ENCODE data around the gene IARS2. TPM values are rescaled to one million over a fixed set of nuclear protein-coding genes. Genes with fewer than 3 reads are reported as not detected.

IARS2 gene
- total RNA-seq, 1 experiment from 2014 or later, result 106 TPM

DNA sequence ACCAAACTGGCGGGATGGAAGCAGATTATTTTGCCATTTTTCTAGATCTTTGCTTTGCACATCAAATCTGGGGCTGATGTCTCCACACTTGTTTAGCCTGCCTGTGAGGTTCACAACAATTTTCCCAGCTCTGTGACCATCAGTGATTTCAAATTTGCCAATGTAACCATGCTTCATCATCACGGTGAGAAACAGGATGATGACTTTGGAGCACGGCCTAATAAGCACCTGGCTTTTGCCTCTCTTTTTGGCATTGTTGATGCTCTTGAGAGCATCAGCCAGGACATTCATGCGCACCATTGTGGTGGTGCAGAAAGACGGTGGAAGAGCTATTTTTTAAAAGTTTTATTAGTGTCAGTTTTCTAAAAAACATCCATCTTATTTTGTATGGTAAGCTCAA is 50.1 kb downstream of the IARS2 start:
- no peaks in the 10 kb centered on the region for H3K9me3 ChIP-seq (ENCODE audit: control insufficient read depth, insufficient read depth, low read depth, low read length)
- no peak overlapping the region for H3K27ac ChIP-seq (ENCODE audit: low read length)
- intact Hi-C loops (cut with micrococcal nuclease; ENCODE audit: unreplicated experiment) (no loop called here), in situ Hi-C loops (cut with HindIII; ENCODE audit: low pct_unique_long_range_greater_than_20kb, low sequenced_read_pairs) (no loop called here)
- POLR2A ChIA-PET, result no interaction called here
- no peaks in the 10 kb centered on the region for H3K27me3 ChIP-seq (ENCODE audit: control insufficient read depth, insufficient read depth, low read length)
- ATAC-seq (no peak), DNase-seq (ENCODE audit: low read depth, low spot score) (no peak)
- no peak overlapping the region for H3K4me3 ChIP-seq (ENCODE audit: low read depth in 2 of 2, low read length in 2 of 2)
- no TSS peak for BruUV-seq (replicated peaks)
- TF ChIP-seq REST (IDR thresholded peaks at IDR 0.05; ENCODE audit: insufficient read depth in 1 of 2, low read depth in 2 of 2, low read length in 1 of 2), result no peak
- TF ChIP-seq TCF7L2 (IDR thresholded peaks at IDR 0.05; ENCODE audit: low read depth, low read length), result no peak
- no peak for TF ChIP-seq CTCF (IDR thresholded peaks at IDR 0.05)
- no peak for TF ChIP-seq POLR2AphosphoS5 (IDR thresholded peaks at IDR 0.05; ENCODE audit: low read depth, low read length)
- no peak for TF ChIP-seq SIN3A (IDR thresholded peaks at IDR 0.05; ENCODE audit: borderline replicate concordance, insufficient read depth, low read depth, low read length)
- peaks cover 37% of the 10 kb centered on the region for H3K36me3 ChIP-seq (ENCODE audit: control insufficient read depth, insufficient read depth, low read length)
- CTCF ChIA-PET, result no interaction called here
- no peaks in the 10 kb centered on the region for H3K4me1 ChIP-seq (ENCODE audit: control insufficient read depth, insufficient read depth, low read length)

GRCh38 chr1:220149742-220150141 is 55.8 kb downstream of the IARS2 start:
- ChIA-PET CTCF (no interaction called here), POLR2A (no interaction called here)
- Histone ChIP-seq H3K27me3 (ENCODE audit: control insufficient read depth, insufficient read depth, low read length) (no peaks in the 10 kb centered on the region), H3K27ac (ENCODE audit: low read length) (no peak overlapping the region), H3K9me3 (ENCODE audit: control insufficient read depth, insufficient read depth, low read depth, low read length) (no peaks in the 10 kb centered on the region), H3K4me3 (ENCODE audit: low read depth in 2 of 2, low read length in 2 of 2) (no peak overlapping the region), H3K36me3 (ENCODE audit: control insufficient read depth, insufficient read depth, low read length) (peaks cover 41% of the 10 kb centered on the region), H3K4me1 (ENCODE audit: control insufficient read depth, insufficient read depth, low read length) (no peaks in the 10 kb centered on the region)
- DNase-seq (ENCODE audit: low read depth, low spot score) (no peak), ATAC-seq (no peak)
- in situ Hi-C loops (cut with HindIII; ENCODE audit: low pct_unique_long_range_greater_than_20kb, low sequenced_read_pairs), result no loop called here
- no peak for TF ChIP-seq POLR2AphosphoS5 (IDR thresholded peaks at IDR 0.05; ENCODE audit: low read depth, low read length)
- TF ChIP-seq REST (IDR thresholded peaks at IDR 0.05; ENCODE audit: insufficient read depth in 1 of 2, low read depth in 2 of 2, low read length in 1 of 2), result no peak
- no peak for TF ChIP-seq TCF7L2 (IDR thresholded peaks at IDR 0.05; ENCODE audit: low read depth, low read length)
- TF ChIP-seq CTCF (IDR thresholded peaks at IDR 0.05), result no peak
- TF ChIP-seq SIN3A (IDR thresholded peaks at IDR 0.05; ENCODE audit: borderline replicate concordance, insufficient read depth, low read depth, low read length), result no peak
- intact Hi-C loops (cut with micrococcal nuclease; ENCODE audit: unreplicated experiment), result no loop called here
- no TSS peak for BruUV-seq (replicated peaks)

Data from Panc1 (cell line).